ENCODE data around the gene ATXN1. TPM values are rescaled to one million over a fixed set of nuclear protein-coding genes. Genes with fewer than 3 reads are reported as not detected.

ATXN1 gene
- total RNA-seq, 1 experiment from 2014 or later: 8.1 TPM

DNA sequence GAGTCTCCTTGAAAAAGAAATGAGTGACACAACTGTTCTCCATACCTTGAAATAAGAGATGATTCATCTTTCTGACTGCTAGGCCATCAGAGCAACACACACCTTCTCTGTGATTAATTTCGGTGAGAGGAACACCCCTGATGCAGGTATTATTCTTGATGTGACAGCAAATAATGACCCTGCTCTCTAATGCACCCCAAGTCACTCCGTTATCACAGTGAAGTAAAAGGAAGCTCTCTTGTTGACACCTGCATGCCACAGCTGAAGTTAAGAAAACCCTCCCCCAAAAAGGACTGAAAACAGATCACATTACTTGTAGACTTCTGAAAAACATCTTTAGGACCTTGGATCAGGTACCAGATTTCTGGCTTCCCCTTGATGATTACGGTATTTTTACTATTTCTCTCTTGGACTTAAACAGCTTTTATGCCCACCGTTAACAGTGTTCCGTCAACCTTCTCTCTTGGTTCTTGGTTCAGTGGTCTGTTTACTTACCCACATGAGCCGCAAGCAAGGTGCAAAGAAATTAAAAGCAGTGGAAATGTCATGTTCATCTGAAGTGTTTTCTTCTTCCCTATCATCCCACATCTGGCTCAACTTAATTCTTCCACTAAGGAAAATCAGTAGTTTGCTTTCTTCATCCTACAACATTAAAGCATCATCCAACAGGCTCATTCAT lies 273.1 kb downstream of the ATXN1 start (continued):
- TF ChIP-seq TEAD1 (CRISPR knock-in tag; IDR thresholded peaks at IDR 0.05): no peak
- TF ChIP-seq ZNF396 (CRISPR knock-in tag; IDR thresholded peaks at IDR 0.05; ENCODE audit: borderline replicate concordance): no peak

DNA sequence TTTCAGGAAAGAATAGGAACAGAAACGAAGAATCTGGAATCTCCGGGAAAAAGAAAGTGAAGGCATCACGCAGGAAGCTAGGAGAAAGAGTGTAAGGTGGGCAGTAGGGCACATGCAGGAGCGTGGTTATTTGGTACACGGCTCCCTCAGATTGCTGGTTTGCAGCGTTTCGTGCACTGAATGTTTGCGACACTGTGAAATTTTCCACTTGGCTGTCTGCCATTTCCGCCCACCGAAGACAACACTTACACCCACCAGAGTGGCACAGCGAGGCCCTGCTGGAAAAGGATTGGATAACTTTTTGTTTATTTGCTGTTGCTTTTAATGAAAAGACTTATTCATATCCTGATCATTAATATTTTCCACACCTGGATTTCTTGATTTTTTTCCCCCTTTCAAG lies 274.6 kb downstream of the ATXN1 start:
- ChIA-PET CTCF (interaction anchor here (1.5 kb wide), 1 partner anchor 200 kb away, joined by 5 read pairs; no protein-coding TSS in a partner anchor), POLR2A (no interaction called here)
- H3K4me1 Mint-ChIP-seq: peaks cover 23% of the 10 kb centered on the region

More for the DNA sequence above, 274.6 kb downstream of the ATXN1 start:
- no peak for TF ChIP-seq GRHL2 (CRISPR knock-in tag; IDR thresholded peaks at IDR 0.05; ENCODE audit: insufficient replicate concordance, severe bottlenecking)
- TF ChIP-seq, protein P1, sequence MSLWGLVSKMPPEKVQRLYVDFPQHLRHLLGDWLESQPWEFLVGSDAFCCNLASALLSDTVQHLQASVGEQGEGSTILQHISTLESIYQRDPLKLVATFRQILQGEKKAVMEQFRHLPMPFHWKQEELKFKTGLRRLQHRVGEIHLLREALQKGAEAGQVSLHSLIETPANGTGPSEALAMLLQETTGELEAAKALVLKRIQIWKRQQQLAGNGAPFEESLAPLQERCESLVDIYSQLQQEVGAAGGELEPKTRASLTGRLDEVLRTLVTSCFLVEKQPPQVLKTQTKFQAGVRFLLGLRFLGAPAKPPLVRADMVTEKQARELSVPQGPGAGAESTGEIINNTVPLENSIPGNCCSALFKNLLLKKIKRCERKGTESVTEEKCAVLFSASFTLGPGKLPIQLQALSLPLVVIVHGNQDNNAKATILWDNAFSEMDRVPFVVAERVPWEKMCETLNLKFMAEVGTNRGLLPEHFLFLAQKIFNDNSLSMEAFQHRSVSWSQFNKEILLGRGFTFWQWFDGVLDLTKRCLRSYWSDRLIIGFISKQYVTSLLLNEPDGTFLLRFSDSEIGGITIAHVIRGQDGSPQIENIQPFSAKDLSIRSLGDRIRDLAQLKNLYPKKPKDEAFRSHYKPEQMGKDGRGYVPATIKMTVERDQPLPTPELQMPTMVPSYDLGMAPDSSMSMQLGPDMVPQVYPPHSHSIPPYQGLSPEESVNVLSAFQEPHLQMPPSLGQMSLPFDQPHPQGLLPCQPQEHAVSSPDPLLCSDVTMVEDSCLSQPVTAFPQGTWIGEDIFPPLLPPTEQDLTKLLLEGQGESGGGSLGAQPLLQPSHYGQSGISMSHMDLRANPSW (CRISPR knock-in tag; conservative IDR thresholded peaks at IDR 0.05; ENCODE audit: low read depth): no peak
- TF ChIP-seq SMAD4 (CRISPR knock-in tag; IDR thresholded peaks at IDR 0.05): no peak
- no peak for TF ChIP-seq JUN (CRISPR knock-in tag; IDR thresholded peaks at IDR 0.05)
- TF ChIP-seq, protein P2, sequence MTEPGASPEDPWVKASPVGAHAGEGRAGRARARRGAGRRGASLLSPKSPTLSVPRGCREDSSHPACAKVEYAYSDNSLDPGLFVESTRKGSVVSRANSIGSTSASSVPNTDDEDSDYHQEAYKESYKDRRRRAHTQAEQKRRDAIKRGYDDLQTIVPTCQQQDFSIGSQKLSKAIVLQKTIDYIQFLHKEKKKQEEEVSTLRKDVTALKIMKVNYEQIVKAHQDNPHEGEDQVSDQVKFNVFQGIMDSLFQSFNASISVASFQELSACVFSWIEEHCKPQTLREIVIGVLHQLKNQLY (CRISPR knock-in tag; IDR thresholded peaks at IDR 0.05): no peak
- no peak for TF ChIP-seq RORB (CRISPR knock-in tag; IDR thresholded peaks at IDR 0.05)
- no peak for TF ChIP-seq SMAD3 (CRISPR knock-in tag; IDR thresholded peaks at IDR 0.05; ENCODE audit: borderline replicate concordance)
- no peak for TF ChIP-seq PREB (CRISPR knock-in tag; IDR thresholded peaks at IDR 0.05; ENCODE audit: borderline replicate concordance)
- no peak for TF ChIP-seq ETV6 (CRISPR knock-in tag; IDR thresholded peaks at IDR 0.05)
- no peak for TF ChIP-seq SP1 (CRISPR knock-in tag; conservative IDR thresholded peaks at IDR 0.05)
- no peak for TF ChIP-seq E2F5 (CRISPR knock-in tag; IDR thresholded peaks at IDR 0.05)
- no peak for TF ChIP-seq NR1H2 (CRISPR knock-in tag; IDR thresholded peaks at IDR 0.05)
- TF ChIP-seq JAZF1 (CRISPR knock-in tag; IDR thresholded peaks at IDR 0.05): no peak
- no peak for TF ChIP-seq EMX1 (CRISPR knock-in tag; IDR thresholded peaks at IDR 0.05)
- TF ChIP-seq ZNF416 (CRISPR knock-in tag; IDR thresholded peaks at IDR 0.05): no peak
- no peak for TF ChIP-seq FOXP4 (CRISPR knock-in tag; IDR thresholded peaks at IDR 0.05)
- TF ChIP-seq RELA (CRISPR knock-in tag; IDR thresholded peaks at IDR 0.05; ENCODE audit: borderline replicate concordance): no peak
- TF ChIP-seq, protein P3, sequence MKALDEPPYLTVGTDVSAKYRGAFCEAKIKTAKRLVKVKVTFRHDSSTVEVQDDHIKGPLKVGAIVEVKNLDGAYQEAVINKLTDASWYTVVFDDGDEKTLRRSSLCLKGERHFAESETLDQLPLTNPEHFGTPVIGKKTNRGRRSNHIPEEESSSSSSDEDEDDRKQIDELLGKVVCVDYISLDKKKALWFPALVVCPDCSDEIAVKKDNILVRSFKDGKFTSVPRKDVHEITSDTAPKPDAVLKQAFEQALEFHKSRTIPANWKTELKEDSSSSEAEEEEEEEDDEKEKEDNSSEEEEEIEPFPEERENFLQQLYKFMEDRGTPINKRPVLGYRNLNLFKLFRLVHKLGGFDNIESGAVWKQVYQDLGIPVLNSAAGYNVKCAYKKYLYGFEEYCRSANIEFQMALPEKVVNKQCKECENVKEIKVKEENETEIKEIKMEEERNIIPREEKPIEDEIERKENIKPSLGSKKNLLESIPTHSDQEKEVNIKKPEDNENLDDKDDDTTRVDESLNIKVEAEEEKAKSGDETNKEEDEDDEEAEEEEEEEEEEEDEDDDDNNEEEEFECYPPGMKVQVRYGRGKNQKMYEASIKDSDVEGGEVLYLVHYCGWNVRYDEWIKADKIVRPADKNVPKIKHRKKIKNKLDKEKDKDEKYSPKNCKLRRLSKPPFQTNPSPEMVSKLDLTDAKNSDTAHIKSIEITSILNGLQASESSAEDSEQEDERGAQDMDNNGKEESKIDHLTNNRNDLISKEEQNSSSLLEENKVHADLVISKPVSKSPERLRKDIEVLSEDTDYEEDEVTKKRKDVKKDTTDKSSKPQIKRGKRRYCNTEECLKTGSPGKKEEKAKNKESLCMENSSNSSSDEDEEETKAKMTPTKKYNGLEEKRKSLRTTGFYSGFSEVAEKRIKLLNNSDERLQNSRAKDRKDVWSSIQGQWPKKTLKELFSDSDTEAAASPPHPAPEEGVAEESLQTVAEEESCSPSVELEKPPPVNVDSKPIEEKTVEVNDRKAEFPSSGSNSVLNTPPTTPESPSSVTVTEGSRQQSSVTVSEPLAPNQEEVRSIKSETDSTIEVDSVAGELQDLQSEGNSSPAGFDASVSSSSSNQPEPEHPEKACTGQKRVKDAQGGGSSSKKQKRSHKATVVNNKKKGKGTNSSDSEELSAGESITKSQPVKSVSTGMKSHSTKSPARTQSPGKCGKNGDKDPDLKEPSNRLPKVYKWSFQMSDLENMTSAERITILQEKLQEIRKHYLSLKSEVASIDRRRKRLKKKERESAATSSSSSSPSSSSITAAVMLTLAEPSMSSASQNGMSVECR (CRISPR knock-in tag; IDR thresholded peaks at IDR 0.05; ENCODE audit: borderline replicate concordance): no peak
- no peak for TF ChIP-seq MXD4 (CRISPR knock-in tag; IDR thresholded peaks at IDR 0.05; ENCODE audit: borderline replicate concordance)
- H3K36me3 Mint-ChIP-seq: no peaks in the 10 kb centered on the region
- no peak overlapping the region for H3K27ac Mint-ChIP-seq
- ATAC-seq: no peak
- DNase-seq (ENCODE audit: low spot score): no peak
- no peaks in the 10 kb centered on the region for H3K27me3 Mint-ChIP-seq (ENCODE audit: low read depth)
- no peak overlapping the region for H3K4me3 Mint-ChIP-seq
- no peaks in the 10 kb centered on the region; the same call in 1 of the 2 replicates for H3K9me3 Mint-ChIP-seq

Measured in WTC11 (cell line).